HG02981 (cell line): ENCODE measurements around the gene ACACA.

Experiments used
- ATAC-seq: cut with Tn5 transposase; IDR thresholded peaks from one replicate; pipeline ENCODE4 v1.9.1; 2021; ENCODE audit warnings: mild to moderate bottlenecking, moderate library complexity; ENCODE audit not compliant: unreplicated experiment

Gene ACACA

GRCh38 chr17:37399265-37399803 lies 7.3 kb downstream of the ACACA start:
- ATAC-seq, result no peak

GRCh38 chr17:37393352-37393751 lies 13.3 kb downstream of the ACACA start:
- ATAC-seq, result no peak

- ATAC-seq, result no peak
Measured at GRCh38 chr17:37392024-37392590, 14.5 kb downstream of the ACACA start.

GRCh38 chr17:37391146-37391545 lies 15.5 kb downstream of the ACACA start:
- no peak for ATAC-seq

- ATAC-seq, result no peak
Measured at GRCh38 chr17:37389160-37389559, 17.5 kb downstream of the ACACA start.

- no peak for ATAC-seq
Measured at GRCh38 chr17:37388266-37388665, 18.4 kb downstream of the ACACA start.

- no peak for ATAC-seq
Measured at GRCh38 chr17:37386462-37386861, 20.2 kb downstream of the ACACA start.

GRCh38 chr17:37385474-37385990 lies 21.1 kb downstream of the ACACA start:
- no peak for ATAC-seq

GRCh38 chr17:37384560-37385149 lies 22.0 kb downstream of the ACACA start:
- ATAC-seq, result no peak

- no peak for ATAC-seq
Measured at GRCh38 chr17:37382056-37382455, 24.6 kb downstream of the ACACA start.

- no peak for ATAC-seq
Measured at GRCh38 chr17:37375706-37376105, 30.9 kb downstream of the ACACA start, which contains the start of gene C17orf78. C17orf78 (plus strand) TSS chr17:37375985; CDS start chr17:37376093, 108 bp downstream.

GRCh38 chr17:37373530-37374159 lies 33.0 kb downstream of the ACACA start:
- ATAC-seq, result peak; percentile 70

GRCh38 chr17:37368577-37368976 lies 38.1 kb downstream of the ACACA start:
- ATAC-seq, result no peak

GRCh38 chr17:37365589-37365988 lies 41.0 kb downstream of the ACACA start:
- ATAC-seq, result no peak

GRCh38 chr17:37361543-37361942 lies 45.1 kb downstream of the ACACA start:
- no peak for ATAC-seq

GRCh38 chr17:37360632-37361031 lies 46.0 kb downstream of the ACACA start:
- no peak for ATAC-seq

- no peak for ATAC-seq
Measured at GRCh38 chr17:37359682-37360188, 46.9 kb downstream of the ACACA start.

GRCh38 chr17:37358830-37359681 lies 47.6 kb downstream of the ACACA start:
- ATAC-seq, result peak; percentile 93

- ATAC-seq, result no peak
Measured at GRCh38 chr17:37358098-37358829, 48.4 kb downstream of the ACACA start.
